ENCODE data around the gene SSTR3.

The SSTR3 gene

DNA sequence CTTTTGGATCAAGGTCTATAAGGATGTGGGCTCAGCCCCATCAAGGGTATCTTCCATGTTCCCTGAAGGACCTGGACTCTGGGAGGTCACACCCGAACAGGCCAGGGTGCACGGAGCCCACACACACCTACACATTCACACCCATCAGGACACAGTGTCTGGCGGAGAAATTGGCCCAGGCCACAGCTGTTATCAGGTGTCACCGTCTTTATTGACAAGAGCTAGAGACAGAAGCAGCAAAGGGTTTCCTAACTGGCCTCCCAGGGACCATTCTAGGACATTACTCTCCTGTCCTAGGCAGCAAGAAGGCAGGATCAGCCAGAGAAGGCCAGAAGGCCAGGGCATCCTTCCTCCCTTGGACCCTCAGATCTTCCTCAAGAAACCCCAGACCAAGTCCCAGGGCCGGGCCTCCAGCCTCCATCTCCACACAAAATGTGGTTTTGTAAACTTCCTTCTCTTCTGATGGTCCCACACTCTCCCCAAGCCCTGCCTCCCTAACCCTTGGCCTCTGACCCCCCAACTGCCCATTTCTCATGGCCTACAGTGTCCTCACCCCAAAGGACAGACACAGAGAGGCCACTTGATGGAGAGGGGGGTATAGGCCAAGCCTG is 8.1 kb downstream of the SSTR3 start:
- TF ChIP-seq GATA3 (IDR thresholded peaks at IDR 0.05; ENCODE audit: low read depth, low read length) = no peak
- no peak for TF ChIP-seq GATA2 (IDR thresholded peaks at IDR 0.05; ENCODE audit: low read depth, low read length)

- TF ChIP-seq GATA2 (IDR thresholded peaks at IDR 0.05; ENCODE audit: low read depth, low read length) (no peak), GATA3 (IDR thresholded peaks at IDR 0.05; ENCODE audit: low read depth, low read length) (no peak)
Measured at GRCh38 chr22:37203354-37204044, 8.8 kb downstream of the SSTR3 start.

- no peak for TF ChIP-seq GATA3 (IDR thresholded peaks at IDR 0.05; ENCODE audit: low read depth, low read length)
- TF ChIP-seq GATA2 (IDR thresholded peaks at IDR 0.05; ENCODE audit: low read depth, low read length) = no peak
Measured at GRCh38 chr22:37202716-37203115, 9.6 kb downstream of the SSTR3 start.

GRCh38 chr22:37202001-37202555 is 10.2 kb downstream of the SSTR3 start:
- TF ChIP-seq GATA2 (IDR thresholded peaks at IDR 0.05; ENCODE audit: low read depth, low read length) (no peak), GATA3 (IDR thresholded peaks at IDR 0.05; ENCODE audit: low read depth, low read length) (no peak)

DNA sequence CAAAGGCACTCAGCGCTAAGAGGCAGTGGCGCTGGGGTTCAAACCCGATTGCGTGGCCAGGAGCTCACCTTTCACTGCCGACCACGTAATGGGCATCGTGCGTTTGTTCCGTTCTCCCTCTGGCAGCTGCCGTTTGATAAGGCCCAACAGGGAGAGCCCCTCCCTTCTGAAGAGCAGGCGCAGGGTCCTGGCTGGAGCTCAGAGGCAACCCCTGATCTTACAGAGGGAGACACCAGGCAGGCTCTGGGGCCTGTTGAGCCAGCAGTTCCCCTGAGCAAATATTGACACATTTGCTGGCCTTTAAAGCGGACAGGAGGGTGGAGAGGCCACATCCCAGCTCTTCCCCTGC is 12.5 kb downstream of the SSTR3 start:
- no peak for TF ChIP-seq GATA2 (IDR thresholded peaks at IDR 0.05; ENCODE audit: low read depth, low read length)
- no peak for TF ChIP-seq GATA3 (IDR thresholded peaks at IDR 0.05; ENCODE audit: low read depth, low read length)

DNA sequence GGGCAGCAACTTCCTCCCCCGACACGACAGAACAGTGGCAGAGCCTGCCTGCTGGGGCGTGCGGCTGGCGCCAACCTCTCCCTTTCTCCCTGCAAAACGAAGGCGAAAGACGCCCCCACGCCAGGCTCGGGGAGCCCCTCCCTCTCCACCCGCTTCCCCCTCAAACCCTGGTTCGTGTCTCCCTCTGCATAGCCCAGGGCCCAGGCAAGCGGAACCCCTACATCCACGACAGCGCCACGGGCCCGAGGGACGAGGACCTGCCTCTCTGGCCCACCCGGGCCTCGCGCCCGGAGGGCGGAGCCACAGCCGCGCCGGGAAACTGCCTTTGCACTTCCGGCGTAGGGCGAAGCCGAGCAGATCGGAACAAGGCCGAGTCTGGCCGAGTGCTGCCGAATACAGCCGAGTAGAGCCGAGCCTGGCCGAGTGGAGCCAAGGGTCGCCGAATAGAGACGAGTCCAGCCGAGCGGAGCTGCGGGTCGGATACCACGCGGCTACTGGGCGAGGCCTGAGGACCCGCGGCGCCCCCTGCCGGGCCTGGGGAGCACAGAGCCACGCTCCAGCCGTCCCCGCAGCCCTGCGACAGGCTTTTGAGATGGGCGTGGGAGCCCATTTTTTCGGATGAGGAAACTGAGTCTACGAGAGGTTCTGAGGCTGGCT is 13.0 kb downstream of the SSTR3 start:
- TF ChIP-seq GATA2 (IDR thresholded peaks at IDR 0.05; ENCODE audit: low read depth, low read length) (no peak), GATA3 (IDR thresholded peaks at IDR 0.05; ENCODE audit: low read depth, low read length) (no peak)

DNA sequence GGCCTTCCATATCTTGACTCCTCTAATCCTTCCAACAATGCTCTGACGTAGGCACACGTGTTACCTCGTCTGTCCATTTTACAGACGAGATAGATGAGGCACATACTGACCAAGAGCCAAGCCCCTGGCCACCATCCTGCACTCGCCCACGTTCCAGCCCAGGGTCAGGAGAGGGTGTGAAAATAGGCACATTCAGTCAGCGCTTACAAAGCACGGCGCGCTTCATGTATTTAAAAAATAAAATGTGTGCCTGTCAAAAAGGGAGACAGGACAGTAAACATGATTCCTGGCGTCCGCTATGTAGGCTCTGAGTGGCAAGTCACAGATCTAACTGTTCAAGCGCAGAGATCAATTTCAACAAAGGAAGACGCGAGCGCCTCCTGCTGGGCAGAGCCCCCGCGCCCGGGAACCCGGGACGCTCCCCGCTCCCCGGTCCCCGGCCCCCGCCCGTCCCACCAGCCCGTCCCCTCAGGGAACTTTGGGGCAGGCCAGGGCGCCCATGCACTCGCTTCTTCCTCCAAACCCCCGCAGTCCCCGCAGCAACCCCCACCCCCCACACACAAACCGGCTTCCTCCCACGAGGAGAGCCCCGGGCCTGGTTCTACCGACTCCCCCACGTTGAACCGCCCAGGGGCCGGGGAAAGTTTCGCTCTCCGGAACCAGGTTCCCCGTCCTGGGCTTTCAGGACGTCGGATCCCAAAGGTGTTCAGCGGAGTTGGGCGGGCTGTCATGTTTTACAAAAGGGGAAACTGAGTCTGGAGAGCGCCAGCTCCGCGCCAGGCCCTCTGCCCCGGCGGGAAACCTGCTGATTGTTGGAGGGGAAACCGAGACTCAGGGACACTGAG is 13.8 kb downstream of the SSTR3 start:
- TF ChIP-seq GATA2 (IDR thresholded peaks at IDR 0.05; ENCODE audit: low read depth, low read length) (no peak), GATA3 (IDR thresholded peaks at IDR 0.05; ENCODE audit: low read depth, low read length) (no peak)

DNA sequence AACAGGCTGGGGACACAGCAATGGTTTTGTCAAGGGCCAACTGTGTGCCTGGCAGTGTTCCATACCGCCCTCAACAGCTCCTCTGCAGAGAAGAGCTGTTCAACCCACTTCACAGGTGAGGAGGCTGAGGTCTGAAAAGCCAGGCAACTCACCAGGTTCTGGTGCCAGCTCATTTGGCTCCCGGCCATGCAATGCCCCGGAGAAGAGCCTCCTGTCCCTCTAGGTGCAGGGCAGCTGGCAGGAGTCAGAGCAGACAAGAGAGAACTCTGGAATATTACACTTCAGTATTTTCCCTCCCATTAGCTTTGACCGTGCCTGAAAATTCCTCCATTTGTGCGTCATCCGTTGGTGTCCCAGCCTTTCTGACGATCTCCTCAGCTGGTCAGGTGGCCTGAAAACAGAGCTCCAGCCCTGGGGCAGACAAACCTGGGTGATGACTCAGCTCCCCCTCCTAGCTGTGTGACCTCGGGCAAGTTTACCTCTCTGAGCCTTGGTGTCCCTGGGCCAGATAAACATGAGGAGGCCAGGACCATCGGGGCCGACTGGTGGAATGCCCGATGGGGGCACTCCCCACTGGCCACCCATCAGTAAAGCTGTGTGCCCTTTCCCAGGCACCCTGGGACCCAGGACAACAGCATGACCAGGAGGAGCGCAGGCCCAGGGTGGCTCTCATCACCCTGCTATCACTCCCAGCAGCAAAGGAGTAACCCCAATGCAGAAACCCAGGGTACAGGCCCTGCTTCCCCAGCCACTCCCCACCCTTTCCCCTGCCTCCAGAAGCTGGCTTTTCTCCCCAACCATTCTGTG is 14.6 kb downstream of the SSTR3 start:
- TF ChIP-seq GATA2 (IDR thresholded peaks at IDR 0.05; ENCODE audit: low read depth, low read length) (no peak), GATA3 (IDR thresholded peaks at IDR 0.05; ENCODE audit: low read depth, low read length) (no peak)

GRCh38 chr22:37196539-37197450 is 15.5 kb downstream of the SSTR3 start:
- no peak for TF ChIP-seq GATA2 (IDR thresholded peaks at IDR 0.05; ENCODE audit: low read depth, low read length)
- no peak for TF ChIP-seq GATA3 (IDR thresholded peaks at IDR 0.05; ENCODE audit: low read depth, low read length)

- no peak for TF ChIP-seq GATA2 (IDR thresholded peaks at IDR 0.05; ENCODE audit: low read depth, low read length)
- no peak for TF ChIP-seq GATA3 (IDR thresholded peaks at IDR 0.05; ENCODE audit: low read depth, low read length)
Measured at GRCh38 chr22:37195921-37196320, 16.4 kb downstream of the SSTR3 start.

DNA sequence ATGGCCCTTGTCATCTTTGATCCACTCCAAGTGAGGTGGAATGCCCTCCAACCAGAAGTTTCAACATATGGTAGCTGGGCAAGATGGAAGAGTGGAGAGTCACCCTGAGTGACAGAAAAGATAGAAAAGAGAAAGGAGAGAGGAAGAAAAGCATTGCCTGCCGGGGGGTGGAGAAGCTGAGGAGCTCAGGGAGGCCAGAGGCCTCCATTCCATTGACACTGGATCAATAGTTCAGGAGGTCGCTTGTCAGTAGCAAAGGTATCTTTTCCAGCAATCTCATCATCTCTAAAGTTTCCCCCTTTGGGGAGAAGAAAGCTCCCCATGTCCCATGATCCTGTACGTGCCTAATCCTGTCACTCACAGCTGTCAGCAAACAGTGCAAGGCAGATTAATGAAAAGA is 17.5 kb downstream of the SSTR3 start:
- no peak for TF ChIP-seq GATA3 (IDR thresholded peaks at IDR 0.05; ENCODE audit: low read depth, low read length)
- TF ChIP-seq GATA2 (IDR thresholded peaks at IDR 0.05; ENCODE audit: low read depth, low read length) = no peak

- TF ChIP-seq GATA3 (IDR thresholded peaks at IDR 0.05; ENCODE audit: low read depth, low read length) (no peak), GATA2 (IDR thresholded peaks at IDR 0.05; ENCODE audit: low read depth, low read length) (no peak)
Measured at GRCh38 chr22:37193629-37194191, 18.6 kb downstream of the SSTR3 start.

Data from SH-SY5Y (cell line).